ENCODE results near the gene SSTR4.

The SSTR4 gene

GRCh38 chr20:23082846-23083552, 47.9 kb downstream of the SSTR4 start:
- DNase-seq (ENCODE audit: low read depth): no peak
- no peak overlapping the region for H3K4me3 ChIP-seq (ENCODE audit: control insufficient read depth, low read depth, low read length)
- TF ChIP-seq CTCF (conservative IDR thresholded peaks at IDR 0.05; ENCODE audit: control insufficient read depth, insufficient read depth, low read depth, low read length): no peak

- no peak for DNase-seq (ENCODE audit: low read depth)
- no peak for TF ChIP-seq CTCF (conservative IDR thresholded peaks at IDR 0.05; ENCODE audit: control insufficient read depth, insufficient read depth, low read depth, low read length)
- no peak overlapping the region for H3K4me3 ChIP-seq (ENCODE audit: control insufficient read depth, low read depth, low read length)
Measured at GRCh38 chr20:23083553-23084220, 48.6 kb downstream of the SSTR4 start.

- DNase-seq (ENCODE audit: low read depth): no peak
- no peak overlapping the region for H3K4me3 ChIP-seq (ENCODE audit: control insufficient read depth, low read depth, low read length)
- no peak for TF ChIP-seq CTCF (conservative IDR thresholded peaks at IDR 0.05; ENCODE audit: control insufficient read depth, insufficient read depth, low read depth, low read length)
Measured at GRCh38 chr20:23084282-23084844, 49.3 kb downstream of the SSTR4 start.

GRCh38 chr20:23084845-23085365, 49.8 kb downstream of the SSTR4 start:
- no peak for DNase-seq (ENCODE audit: low read depth)
- no peak for TF ChIP-seq CTCF (conservative IDR thresholded peaks at IDR 0.05; ENCODE audit: control insufficient read depth, insufficient read depth, low read depth, low read length)
- H3K4me3 ChIP-seq (ENCODE audit: control insufficient read depth, low read depth, low read length): no peak overlapping the region

GRCh38 chr20:23085436-23086055, 50.4 kb downstream of the SSTR4 start:
- no peak for TF ChIP-seq CTCF (conservative IDR thresholded peaks at IDR 0.05; ENCODE audit: control insufficient read depth, insufficient read depth, low read depth, low read length)
- H3K4me3 ChIP-seq (ENCODE audit: control insufficient read depth, low read depth, low read length): no peak overlapping the region
- DNase-seq (ENCODE audit: low read depth): no peak

- DNase-seq (ENCODE audit: low read depth): no peak
- TF ChIP-seq CTCF (conservative IDR thresholded peaks at IDR 0.05; ENCODE audit: control insufficient read depth, insufficient read depth, low read depth, low read length): no peak
- no peak within 1 kb of the TSS for H3K4me3 ChIP-seq (ENCODE audit: control insufficient read depth, low read depth, low read length)
Measured at GRCh38 chr20:23086056-23086566, 51.0 kb downstream of the SSTR4 start, which contains the start of gene CD93. CD93 (minus strand) TSS chr20:23086324; CDS start chr20:23086192, 132 bp downstream.
